Measurements from ENCODE around the gene GFER.

DNA sequence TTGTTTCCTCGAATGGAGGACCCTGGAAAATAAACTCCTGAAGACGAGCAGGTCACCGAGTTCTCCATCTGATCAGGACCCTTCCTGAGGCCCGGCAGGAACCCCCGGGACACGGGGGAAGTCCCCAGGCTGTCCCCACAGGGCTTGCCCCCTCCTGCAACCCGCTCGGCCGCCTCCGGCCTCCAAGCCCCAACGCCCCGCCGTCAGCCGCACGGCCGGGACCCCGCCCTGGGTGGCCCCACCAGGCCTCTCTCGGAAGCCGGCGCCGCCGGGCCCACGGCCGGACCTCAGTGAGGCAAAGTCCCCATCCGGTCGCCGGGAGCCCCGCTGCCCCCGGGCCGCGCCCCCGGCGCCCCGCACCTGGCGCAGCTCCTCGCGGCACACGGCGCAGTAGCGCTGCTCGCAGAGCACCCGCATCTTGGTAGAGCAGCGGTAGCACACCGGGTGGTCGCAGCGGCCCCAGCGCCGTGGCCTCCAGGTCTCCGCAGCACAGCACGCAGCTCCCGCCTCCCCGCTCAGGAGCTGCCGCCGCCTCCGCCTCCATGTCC is 25.2 kb downstream of the GFER start:
- no peak for TF ChIP-seq EZH2 (IDR thresholded peaks at IDR 0.05; ENCODE audit: insufficient read depth, poor library complexity, severe bottlenecking)
- TF ChIP-seq EZH2phosphoT487 (IDR thresholded peaks at IDR 0.05; ENCODE audit: insufficient read depth, low read depth), result no peak
